PC-9 (cell line): Measurements from ENCODE around the gene ADGRL3.

Experiments used
- EZH2 ChIP-seq: fragments of 200-600 bp; sonication (generic); IDR thresholded peaks from 2 replicates; pipeline ENCODE4 v1.8.0; 2017; ENCODE audit warnings: antibody characterized with exemption, low read depth
- TF ChIP-seq, protein P1 (sequence below): fragments of 200-600 bp; sonication (generic); conservative IDR thresholded peaks from 2 replicates; pipeline ENCODE4 v1.6.1; 2017; ENCODE audit warnings: mixed run types, antibody characterized with exemption, mild to moderate bottlenecking, moderate library complexity

DNA sequence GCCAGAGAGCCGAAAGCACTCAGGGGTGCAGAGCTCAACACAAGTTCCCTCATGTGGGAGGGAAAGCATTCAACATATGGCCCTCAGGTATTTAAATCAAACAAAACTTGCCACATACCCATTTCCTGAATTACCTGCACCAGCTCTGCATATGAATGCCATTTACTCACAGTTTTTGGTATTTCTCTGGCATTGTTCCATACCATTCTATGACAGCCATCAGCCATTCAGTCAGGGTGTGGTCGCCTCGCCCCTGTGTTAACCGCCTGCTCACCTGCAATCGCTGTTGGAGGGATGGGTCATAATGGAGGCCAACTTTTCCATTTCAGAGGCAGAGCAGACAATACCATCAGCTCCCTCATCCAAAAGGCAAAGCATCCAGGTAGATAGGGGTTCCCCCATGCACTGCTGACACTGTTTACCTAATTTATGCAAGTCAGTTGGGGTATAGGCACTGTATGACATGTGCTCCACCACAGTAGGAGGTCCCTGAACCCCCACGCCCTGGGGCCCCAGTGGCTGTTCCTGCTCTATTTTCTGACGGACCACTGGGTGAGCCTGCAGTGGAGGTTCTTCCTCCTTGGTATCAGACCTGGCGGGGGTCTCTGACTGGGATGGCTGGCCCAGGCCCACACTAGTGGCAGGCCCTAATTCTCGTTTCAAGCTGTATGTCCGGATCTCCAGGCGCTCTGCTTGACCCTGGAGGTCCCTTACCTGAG is 227.1 kb downstream of the ADGRL3 start:
- TF ChIP-seq, protein P1, sequence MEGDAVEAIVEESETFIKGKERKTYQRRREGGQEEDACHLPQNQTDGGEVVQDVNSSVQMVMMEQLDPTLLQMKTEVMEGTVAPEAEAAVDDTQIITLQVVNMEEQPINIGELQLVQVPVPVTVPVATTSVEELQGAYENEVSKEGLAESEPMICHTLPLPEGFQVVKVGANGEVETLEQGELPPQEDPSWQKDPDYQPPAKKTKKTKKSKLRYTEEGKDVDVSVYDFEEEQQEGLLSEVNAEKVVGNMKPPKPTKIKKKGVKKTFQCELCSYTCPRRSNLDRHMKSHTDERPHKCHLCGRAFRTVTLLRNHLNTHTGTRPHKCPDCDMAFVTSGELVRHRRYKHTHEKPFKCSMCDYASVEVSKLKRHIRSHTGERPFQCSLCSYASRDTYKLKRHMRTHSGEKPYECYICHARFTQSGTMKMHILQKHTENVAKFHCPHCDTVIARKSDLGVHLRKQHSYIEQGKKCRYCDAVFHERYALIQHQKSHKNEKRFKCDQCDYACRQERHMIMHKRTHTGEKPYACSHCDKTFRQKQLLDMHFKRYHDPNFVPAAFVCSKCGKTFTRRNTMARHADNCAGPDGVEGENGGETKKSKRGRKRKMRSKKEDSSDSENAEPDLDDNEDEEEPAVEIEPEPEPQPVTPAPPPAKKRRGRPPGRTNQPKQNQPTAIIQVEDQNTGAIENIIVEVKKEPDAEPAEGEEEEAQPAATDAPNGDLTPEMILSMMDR, result no peak
- no peak for TF ChIP-seq EZH2
